GM19463 (cell line): ENCODE data around the gene DDX59.
A peak's percentile ranks its signal among the peaks of the same experiment; 100 is the strongest.

Experiments used
- ATAC-seq: cut with Tn5 transposase; IDR thresholded peaks from one replicate; pipeline ENCODE4 v1.9.1; 2021; ENCODE audit warnings: mild to moderate bottlenecking, moderate library complexity; ENCODE audit not compliant: unreplicated experiment

DDX59 gene

DNA sequence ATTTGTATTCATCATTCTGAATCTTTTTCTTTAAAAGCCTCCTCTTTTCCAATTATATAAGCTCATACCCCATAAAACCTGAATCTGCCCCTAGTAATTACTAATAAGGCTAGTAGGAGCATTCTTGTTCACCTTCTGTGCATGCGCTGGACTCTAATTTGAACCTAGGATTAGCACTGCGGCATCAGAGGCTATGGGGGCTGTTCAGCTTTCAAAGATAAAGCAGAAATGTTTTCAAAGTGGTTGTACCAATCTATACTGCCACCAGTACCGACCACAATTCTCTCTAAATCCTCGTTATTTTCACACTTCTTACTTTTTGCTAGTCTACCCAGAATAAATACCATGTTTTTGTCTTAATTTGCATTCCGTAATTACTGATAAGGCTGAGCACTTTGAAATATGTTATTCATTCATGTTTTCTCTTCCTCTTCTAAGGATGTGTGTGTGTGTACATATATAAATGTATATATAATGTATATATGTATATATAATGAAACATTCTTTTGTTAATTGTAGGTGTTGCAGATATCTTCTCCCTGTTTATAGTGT, 1.6 kb upstream of the DDX59 start:
- no peak for ATAC-seq

DNA sequence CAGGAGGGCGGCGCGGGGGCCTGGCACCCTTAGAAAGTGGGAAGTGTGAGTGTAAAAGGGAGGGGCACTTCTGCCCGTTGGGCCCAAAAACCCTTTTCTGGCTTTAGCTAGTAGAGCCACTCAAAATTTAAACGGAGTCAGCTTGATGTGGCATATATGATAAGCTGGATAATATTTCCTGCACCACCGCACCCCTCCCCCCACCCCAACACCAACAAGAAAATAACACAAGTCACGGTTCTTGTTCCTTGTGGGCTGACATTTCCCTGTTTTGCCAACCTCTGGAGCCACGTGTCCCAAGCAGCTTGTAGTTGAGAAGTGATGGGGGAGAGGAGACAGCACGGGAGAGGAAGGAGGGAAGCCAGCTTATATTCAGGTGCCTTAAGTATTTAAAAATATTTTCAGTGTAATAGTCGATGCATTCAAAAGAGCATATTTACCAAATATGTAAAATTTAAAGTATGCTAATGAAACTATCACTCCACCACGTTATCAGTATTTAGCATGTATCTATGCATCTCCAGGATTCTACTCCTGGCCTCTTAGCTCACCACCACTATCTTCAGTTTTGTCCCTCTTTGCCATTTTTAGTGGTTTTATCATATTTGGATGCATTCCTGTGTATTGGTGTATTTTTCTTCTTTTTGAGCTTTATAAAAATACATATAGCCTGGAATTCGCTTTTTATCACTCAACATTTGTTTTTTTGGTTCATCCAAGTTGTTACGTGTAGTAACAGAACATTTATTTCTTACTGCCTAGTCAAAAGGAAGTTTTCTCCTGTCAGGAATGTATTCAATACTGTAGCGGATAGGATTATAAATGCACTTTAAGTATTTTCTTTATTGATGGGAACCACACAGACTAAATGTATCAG, 773 bp upstream of the DDX59 start:
- peak; percentile 3 for ATAC-seq

DNA sequence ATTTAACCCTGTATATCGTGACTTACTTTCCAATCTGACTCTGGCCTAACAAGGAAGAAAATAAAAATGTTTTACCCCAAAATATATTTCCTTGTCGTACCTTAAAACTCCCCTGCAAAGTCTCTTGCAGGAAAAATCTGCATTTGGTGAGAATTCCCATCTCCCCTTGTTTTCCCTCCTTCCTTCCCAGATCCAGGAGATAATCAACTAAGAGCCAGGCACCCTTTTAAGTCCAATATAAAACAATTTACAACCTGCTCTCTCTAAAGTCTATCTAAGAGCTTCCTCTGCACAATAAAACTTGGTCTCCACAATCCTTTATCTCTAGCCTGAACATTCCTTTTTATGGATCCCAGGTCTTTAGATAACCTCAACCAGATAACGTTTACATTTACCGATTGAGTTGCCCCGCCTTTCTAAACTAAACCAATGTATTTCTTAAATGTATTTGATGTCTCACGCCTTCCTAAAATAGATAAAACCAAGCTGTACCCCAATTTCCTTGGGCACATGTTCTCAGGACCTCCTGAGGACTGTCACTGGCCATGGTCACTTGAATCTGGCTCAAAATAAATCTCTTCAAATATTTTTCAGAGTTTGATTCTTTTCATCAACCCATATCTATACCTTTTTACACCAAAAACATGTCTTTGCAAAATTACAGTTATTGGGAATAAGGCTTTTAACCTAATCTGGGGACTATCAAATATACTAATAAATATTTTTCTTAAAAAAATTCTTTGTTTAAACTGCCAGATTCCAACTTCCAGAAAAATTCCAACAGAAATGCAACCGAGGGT, 993 bp downstream of the DDX59 start:
- ATAC-seq = no peak

DNA sequence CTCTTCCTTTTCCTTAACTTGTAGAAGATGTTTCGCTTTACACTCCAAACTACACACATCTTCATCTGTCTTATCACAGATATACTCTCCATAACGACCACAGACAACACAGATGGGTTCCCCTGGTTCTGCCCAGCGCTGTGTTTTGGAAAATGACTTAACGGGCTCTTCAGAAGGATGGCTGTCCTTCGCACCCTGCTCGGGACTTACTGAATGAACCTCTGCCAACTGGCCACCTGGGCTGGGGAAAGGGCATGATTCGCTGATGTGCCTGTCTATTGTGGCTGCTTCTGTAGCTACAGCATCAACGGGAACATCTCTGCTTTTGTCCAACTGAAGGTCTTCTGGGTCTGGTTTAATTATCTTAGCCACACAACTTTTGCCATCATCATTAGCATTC, 3.4 kb downstream of the DDX59 start:
- no peak for ATAC-seq

DNA sequence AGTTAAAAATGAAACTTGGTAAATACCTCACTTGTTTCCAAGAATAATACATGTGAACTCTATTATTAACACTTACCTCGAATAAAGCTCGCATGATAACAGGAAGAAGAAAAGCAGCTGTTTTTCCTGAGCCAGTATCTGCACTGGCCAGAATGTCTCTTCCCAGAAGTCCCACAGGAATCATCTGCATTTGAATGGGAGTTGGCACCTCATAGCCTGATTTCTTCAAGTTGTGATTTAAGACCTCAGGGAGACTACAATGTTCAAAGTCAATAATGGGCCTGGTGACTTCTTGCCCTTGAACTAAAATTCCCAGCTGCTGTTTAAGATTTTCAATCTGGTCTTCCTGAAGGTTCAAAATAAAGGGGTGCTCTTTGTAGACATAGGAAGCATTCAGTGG, 3.8 kb downstream of the DDX59 start:
- no peak for ATAC-seq

DNA sequence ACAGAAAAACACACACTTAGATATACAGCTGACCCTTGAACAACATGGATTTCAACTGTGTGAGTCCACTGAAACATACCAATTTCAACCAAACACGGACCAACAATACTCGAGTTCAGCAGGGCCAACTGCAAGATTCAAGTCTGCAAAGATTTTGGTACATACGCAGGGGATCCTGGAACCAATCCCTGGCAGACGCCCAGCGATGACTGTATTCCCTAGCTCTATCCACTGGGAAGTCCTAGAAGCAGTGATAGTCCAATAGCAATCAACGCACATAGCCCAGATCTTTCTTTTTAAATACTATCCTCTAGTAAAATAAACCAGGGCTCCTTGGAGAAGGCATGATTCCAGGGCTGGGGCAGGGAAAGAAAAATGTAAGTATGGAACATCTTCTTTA, 9.0 kb downstream of the DDX59 start:
- no peak for ATAC-seq

DNA sequence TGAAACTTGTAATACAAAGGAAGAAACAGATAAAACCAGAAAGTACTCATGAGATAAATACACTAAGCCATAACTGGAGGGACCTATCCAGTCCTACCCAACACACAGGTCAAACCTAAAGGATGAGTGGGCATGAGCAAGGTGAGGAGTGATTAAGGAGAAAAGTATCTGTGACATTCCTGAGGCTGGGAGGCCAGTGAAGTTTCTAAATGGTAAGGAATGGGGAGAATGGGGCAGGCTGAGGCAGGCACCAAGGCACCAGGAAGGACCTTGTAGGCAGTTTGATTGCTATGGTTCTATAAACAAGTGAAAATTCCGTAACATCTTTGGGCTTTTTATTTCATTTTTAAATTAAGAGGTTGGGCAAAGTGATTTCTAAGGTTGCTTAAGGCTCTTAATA, 10.4 kb downstream of the DDX59 start:
- no peak for ATAC-seq

DNA sequence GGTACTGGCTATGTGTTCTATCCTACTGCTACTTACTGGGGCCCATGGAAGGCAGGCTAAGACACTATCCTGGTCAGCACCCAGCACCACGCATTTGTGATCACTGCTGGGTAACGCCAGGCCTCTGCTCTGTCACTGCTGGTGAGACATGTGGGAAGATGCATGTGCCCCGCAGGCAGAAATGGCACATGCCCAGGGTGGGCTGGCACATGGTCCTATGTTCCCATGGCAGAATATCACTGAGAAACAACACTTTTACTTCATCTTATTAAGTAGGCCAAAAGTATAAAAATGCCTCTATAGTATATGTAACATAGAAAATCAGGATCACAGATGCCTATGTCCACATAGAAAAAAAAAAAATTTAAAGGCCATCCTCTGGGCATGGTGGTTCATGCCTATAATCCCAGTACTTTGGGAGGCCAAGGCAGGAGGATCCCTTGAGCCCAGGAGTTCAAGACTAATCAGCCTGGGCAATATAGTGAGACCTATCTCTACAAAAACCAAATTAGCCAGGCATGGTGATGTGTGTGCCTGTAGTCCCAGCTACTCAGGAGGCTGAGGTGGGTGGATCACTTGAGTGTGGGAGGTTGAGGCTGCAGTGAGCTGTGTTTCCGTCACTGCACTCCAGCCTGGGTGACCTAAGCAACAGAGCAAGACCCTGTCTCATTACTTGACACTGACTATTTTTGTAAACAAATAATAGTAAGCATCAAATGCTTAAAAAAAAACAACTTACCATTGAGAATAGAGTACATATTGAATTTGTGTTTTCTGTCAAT, 11.5 kb downstream of the DDX59 start:
- no peak for ATAC-seq

DNA sequence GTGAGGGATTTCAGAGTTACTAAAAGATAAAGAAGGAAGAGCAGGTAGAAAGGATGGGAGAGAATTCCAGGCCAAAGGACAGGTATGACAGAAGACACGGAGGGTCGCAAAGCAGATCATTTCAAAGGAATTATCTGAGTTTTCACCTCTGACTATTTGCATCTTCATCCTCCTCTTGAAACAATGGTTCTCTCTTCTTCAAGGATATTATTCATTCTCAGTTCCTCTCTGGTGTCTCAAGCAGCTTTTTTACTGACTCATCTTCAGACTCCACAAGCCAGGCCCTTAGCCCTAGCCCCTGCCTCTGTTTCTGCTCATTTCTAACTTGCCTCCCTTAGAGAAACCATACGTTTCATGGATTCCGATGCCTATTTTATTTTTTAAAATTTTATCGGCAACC, 15.0 kb downstream of the DDX59 start:
- ATAC-seq = peak; percentile 94

DNA sequence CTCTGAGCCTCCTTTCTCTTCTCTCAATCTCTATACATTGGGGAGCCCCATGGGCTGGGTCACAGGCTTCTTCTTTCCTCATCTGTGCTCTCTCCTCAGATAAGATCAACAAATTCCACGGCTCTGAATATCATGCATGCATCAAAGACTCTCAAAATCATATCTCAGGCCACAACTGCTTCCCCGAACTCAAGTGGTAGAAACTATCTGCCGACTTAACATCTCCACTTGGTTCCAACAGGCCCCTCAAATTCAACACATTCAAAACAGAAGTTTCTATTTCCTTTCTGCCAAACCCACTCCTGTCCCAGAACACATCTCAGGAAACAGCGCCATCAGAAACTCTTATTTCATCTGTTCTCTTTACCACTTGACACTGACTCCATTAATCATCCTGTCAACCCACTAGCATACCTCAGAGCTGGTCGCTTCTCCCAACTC, 16.7 kb downstream of the DDX59 start:
- ATAC-seq = no peak

DNA sequence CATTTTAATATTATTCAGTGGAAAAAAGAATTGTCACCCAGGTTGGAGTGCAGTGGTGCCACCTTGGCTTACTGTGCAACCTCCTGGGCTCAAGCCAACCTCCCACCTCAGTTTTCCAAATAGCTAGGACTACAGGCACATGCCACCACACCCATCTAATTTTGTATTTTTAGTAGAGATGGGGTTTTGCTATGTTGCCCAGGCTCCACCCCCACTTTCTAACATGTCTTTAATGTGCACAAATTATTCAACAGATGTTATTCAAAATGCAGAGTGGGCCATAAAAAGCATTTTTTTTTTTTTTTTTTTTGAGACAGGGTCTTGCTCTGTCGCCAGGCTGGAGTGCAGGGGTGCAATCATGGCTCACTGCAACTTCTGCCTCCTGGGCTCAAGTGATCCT, 17.3 kb downstream of the DDX59 start:
- ATAC-seq = no peak

DNA sequence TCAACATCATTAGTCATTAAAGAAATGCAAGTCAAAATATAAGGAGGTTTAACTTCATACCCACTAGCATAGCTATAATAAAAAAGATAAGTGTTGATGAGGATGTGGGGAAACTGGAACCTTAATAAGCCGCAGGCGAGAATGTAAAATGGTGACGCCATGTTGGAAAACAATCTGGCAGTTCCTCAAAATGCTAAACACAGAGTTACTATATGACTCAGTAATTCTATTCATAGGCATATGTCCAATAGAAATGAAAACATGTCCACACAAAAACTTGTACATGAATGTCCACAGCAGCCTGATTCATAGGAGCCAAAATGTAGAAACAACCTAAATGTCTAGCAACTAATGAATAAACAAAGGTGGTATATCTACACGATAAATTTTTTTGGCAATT, 23.2 kb downstream of the DDX59 start:
- no peak for ATAC-seq

DNA sequence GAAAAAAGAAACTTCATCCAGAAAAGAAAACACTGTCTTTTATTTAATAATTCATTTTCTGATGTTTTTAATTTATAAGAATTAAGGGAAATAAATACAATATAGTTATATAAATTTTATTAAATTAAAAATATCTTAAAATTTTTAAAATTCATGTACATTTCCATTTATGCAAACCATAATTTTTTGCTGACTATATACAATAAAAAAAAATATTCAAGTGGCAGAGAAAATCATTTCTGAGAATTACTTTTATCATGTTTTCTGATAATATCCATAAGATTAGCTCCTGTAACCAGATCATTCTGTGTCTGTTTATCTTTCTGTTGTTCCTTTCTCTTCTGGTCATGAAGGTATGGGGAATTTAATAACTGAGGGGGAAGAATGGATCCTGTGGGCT, 25.7 kb downstream of the DDX59 start:
- ATAC-seq = no peak

DNA sequence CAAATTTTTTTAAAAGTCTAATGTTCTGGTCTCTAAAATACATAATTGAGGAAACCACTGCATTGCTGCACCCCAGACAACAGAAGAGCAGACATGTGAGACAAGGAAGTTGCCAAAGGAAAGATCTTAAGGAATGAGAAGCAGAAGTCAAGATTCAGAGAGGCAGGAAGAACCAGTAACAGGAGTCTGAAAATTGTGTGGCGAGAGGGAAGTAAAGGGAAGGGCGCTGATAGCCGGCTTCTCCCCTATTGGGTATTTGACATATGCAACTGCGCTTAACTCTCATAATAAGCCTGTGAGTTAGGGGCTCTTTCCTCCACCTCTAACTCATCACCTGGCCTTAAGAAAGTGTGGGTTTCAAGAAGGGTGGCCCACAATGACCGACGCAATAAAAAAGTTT, 27.2 kb downstream of the DDX59 start:
- ATAC-seq = no peak

DNA sequence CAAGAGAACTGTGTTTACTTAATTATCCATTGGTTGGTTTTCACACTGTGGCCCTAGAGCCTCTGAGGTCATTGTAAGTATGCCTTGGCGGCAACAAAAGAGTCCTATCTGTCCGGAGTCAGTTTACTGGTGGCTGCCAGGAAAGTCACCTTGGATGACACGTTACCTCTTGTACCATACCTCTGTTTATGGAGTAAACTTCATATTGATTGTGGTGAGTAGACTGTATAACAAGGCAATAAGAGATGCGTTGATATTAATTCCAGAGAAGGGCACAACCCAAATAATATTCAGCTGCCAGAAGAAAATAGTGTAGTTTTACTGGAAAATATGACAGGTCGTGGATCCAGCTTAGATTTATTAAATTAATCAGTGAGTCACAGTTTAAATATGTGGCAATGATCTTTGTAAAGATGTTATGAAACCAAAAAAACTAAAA, 28.7 kb downstream of the DDX59 start:
- no peak for ATAC-seq

DNA sequence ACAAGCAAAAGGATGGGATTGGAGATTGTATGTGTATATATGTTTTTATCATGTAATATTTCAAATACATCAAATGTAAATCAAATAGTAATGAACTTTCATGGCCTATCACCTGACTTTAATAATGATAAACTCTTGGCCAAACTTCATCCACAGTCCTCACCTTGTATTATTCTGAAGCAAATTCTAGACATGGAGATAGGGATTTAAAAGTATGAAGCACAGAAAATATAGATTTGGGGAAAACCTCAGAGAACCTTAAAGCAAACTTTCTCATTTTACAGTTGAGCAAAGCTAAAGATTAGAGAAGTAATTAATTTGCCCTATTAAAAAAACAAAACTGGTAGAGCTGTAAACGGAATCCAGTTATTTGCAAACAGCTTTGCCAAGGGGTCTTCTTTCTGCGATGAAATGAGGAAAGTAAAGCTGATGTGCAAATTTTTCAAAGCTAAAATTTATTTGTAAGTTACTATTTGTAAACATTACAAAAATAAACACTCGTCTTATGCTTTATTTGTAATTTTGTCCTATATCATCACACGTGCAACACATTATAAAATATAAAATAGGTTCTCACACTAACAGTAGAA, 29.2 kb downstream of the DDX59 start:
- no peak for ATAC-seq

DNA sequence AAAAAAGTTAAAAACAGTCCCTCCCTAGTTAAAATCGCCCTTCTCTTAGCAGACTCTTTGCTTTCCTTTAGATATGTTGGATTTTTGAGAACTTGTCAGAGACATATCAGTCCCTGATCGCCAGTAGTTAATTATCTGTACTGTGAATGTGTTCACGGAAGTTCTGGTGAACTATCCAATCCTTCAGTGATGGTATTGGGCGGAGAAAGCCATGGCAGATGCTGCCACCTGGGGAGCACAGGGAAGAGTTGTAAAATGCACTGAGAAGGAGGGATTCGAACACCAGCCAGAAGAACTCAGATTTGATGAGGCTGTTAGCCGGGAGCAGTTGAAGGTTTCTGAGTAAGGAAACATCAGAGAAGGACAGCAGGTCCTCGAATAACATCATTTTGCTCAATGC, 31.6 kb downstream of the DDX59 start:
- no peak for ATAC-seq

DNA sequence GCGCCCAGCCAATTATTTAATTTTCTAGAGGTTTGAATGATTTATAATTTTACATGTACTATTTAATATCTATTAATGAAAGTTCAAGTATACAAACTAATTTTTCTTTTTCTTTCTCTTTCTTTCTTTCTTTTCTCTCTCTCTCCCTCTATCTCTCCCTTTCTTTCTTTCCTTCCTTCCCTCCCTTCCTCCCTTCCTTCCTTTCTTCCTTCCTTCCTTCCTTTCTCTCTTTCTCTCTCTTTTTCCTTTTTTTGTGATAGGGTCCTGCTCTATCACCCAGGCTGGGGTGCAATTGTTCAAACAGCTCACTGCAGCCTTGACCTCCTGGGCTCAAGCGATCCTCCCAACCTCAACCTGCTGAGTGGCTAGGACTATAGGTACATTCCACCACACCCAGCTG, 33.0 kb downstream of the DDX59 start:
- ATAC-seq = no peak

DNA sequence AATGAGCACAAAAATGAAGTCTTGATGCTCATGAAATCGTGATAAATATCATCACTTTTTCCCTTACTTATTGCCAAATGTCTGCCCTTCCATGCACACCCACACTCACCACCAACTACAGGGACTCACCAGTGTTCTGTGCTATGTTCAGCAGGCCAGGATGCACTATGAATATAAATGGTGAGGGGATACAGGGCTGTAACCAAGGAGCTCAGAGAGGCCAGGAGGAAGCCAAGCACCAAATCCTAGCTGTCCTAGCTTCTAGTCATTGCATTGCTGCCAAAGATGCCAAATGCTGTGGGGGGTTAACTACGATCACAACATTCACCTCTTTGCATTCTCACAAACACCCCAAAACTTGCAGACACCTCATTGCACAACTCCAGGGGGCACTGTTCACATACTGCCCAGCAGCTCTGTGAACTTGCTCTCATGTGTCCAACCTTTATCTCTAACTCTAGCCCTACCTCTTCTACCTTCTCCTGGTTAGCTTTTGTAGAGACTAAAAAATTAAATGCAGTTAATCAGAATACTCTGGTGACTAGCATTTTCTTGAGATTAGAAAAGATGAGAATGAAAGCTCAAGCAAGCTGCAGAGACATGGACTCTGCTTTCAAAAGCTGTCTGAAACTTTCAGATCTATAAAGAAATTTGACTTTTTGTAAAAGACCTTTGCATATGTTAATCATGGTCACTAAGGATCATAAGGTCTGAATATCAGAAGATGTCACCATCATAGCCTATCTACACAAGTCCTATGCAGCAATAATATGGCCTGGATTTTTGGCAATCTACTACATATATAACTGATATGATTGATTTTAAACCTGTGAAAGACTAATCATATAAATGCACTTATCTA, 35.2 kb downstream of the DDX59 start:
- no peak for ATAC-seq

DNA sequence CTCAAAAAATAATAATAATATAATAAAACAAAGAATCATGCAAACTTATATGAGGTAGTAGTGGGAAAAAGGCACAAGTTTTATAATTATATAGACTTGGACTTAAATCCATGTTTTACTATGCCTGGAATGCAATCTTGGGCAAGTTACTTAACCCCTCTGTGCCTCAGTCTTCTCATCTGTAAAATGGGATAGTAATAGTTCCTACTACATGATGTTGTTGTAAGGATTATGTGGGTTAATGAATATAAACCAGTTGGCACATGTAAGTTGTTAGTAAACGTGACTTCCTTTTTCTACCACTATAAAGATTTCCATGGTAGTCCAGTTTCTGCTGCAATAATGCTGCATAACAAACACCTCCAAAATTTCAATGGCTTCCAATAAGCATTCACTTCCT, 38.3 kb downstream of the DDX59 start:
- no peak for ATAC-seq
